Measurements from ENCODE around the gene NHLRC2. TPM values are rescaled to one million over a fixed set of nuclear protein-coding genes. Genes with fewer than 3 reads are reported as not detected.
"Not testable (repeated sequence)": the region's sequence is repeated elsewhere in the genome, so short reads cannot be mapped to it uniquely, and the experiment has no call there.

The NHLRC2 gene
- total and polyA plus RNA-seq, 4 experiments from 2014 or later = 4.2 to 24.1 (median 17.0) TPM

GRCh38 chr10:113821306-113821705, 33.2 kb upstream of the NHLRC2 start:
- intact Hi-C loops (cut with micrococcal nuclease); H3K9me3 ChIP-seq (ENCODE audit: control insufficient read depth in 1 of 2, low read length in 2 of 2); H3K4me1 ChIP-seq (ENCODE audit: insufficient read depth, low read length); H3K9me3 Mint-ChIP-seq; H3K4me3 Mint-ChIP-seq; H3K27me3 ChIP-seq (ENCODE audit: insufficient read depth, low read length); H3K36me3 Mint-ChIP-seq; H3K36me3 ChIP-seq (ENCODE audit: insufficient read depth, low read length); H3K27ac Mint-ChIP-seq; H3K4me1 Mint-ChIP-seq; H3K27me3 Mint-ChIP-seq; H3K4me3 ChIP-seq (ENCODE audit: low read length in 2 of 2); H3K27ac ChIP-seq (ENCODE audit: low read depth, low read length); POLR2A ChIA-PET (ENCODE audit: partially characterized antibody); DNase-seq: not testable (repeated sequence)
- CTCF ChIA-PET (ENCODE audit: partially characterized antibody) = interaction anchor here (1.2 to 1.5 kb wide), 2 partner anchors 13 to 117 kb away, joined by 3 read pairs; no protein-coding TSS in a partner anchor

GRCh38 chr10:113822174-113822573, 32.3 kb upstream of the NHLRC2 start:
- Histone ChIP-seq H3K27ac (ENCODE audit: low read depth, low read length) (no peak overlapping the region), H3K27me3 (ENCODE audit: insufficient read depth, low read length) (no peaks in the 10 kb centered on the region), H3K9me3 (ENCODE audit: control insufficient read depth in 1 of 2, low read length in 2 of 2) (no peaks in the 10 kb centered on the region), H3K4me1 (ENCODE audit: insufficient read depth, low read length) (no peaks in the 10 kb centered on the region), H3K36me3 (ENCODE audit: insufficient read depth, low read length) (no peaks in the 10 kb centered on the region), H3K4me3 (ENCODE audit: low read length in 2 of 2) (no peak overlapping the region)
- H3K9me3 Mint-ChIP-seq = peaks cover 0 to 2% (median 0%) of the 10 kb centered on the region in 8 donors
- intact Hi-C loops (cut with micrococcal nuclease) = no loop called here
- DNase-seq = no peak
- no peaks in the 10 kb centered on the region for H3K4me1 Mint-ChIP-seq
- no peaks in the 10 kb centered on the region for H3K36me3 Mint-ChIP-seq
- H3K27ac Mint-ChIP-seq = no peak overlapping the region
- peaks cover 4% of the 10 kb centered on the region in 2 donors for H3K27me3 Mint-ChIP-seq
- POLR2A ChIA-PET (ENCODE audit: partially characterized antibody) = no interaction called here
- CTCF ChIA-PET (ENCODE audit: partially characterized antibody) = interaction anchor here (1.2 to 1.5 kb wide), 2 partner anchors 12 to 118 kb away, joined by 3 read pairs; no protein-coding TSS in a partner anchor
- no peak overlapping the region for H3K4me3 Mint-ChIP-seq

- no peaks in the 10 kb centered on the region for H3K9me3 Mint-ChIP-seq
- H3K27me3 ChIP-seq (ENCODE audit: insufficient read depth, low read length) = no peaks in the 10 kb centered on the region
- no peak overlapping the region for H3K27ac Mint-ChIP-seq
- H3K4me3 Mint-ChIP-seq = no peak overlapping the region
- intact Hi-C loops (cut with micrococcal nuclease) = no loop called here
- no peaks in the 10 kb centered on the region for H3K9me3 ChIP-seq (ENCODE audit: control insufficient read depth in 1 of 2, low read length in 2 of 2)
- ChIA-PET CTCF (ENCODE audit: partially characterized antibody) (no interaction called here), POLR2A (ENCODE audit: partially characterized antibody) (no interaction called here)
- no peaks in the 10 kb centered on the region for H3K36me3 Mint-ChIP-seq
- no peaks in the 10 kb centered on the region for H3K36me3 ChIP-seq (ENCODE audit: insufficient read depth, low read length)
- no peak for DNase-seq
- peaks cover 4% of the 10 kb centered on the region in 2 donors for H3K27me3 Mint-ChIP-seq
- H3K4me1 Mint-ChIP-seq = no peaks in the 10 kb centered on the region
- H3K4me1 ChIP-seq (ENCODE audit: insufficient read depth, low read length) = no peaks in the 10 kb centered on the region
- no peak overlapping the region for H3K4me3 ChIP-seq (ENCODE audit: low read length in 2 of 2)
- H3K27ac ChIP-seq (ENCODE audit: low read depth, low read length) = no peak overlapping the region
Observed at GRCh38 chr10:113823389-113823788, 31.1 kb upstream of the NHLRC2 start.

- Mint-ChIP-seq H3K27me3 (peaks cover 4 to 7% of the 10 kb centered on the region in 2 donors), H3K4me1 (no peaks in the 10 kb centered on the region), H3K27ac (no peak overlapping the region), H3K36me3 (no peaks in the 10 kb centered on the region), H3K9me3 (no peaks in the 10 kb centered on the region), H3K4me3 (no peak overlapping the region)
- Histone ChIP-seq H3K36me3 (ENCODE audit: insufficient read depth, low read length) (no peaks in the 10 kb centered on the region), H3K4me1 (ENCODE audit: insufficient read depth, low read length) (no peaks in the 10 kb centered on the region), H3K27ac (ENCODE audit: low read depth, low read length) (no peak overlapping the region), H3K9me3 (ENCODE audit: control insufficient read depth in 1 of 2, low read length in 2 of 2) (no peaks in the 10 kb centered on the region), H3K27me3 (ENCODE audit: insufficient read depth, low read length) (no peaks in the 10 kb centered on the region), H3K4me3 (ENCODE audit: low read length in 2 of 2) (no peak overlapping the region)
- ChIA-PET POLR2A (ENCODE audit: partially characterized antibody) (no interaction called here), CTCF (ENCODE audit: partially characterized antibody) (no interaction called here)
- intact Hi-C loops (cut with micrococcal nuclease) = no loop called here
- DNase-seq = no peak
Observed at GRCh38 chr10:113825791-113826190, 28.7 kb upstream of the NHLRC2 start.

GRCh38 chr10:113828567-113828966, 25.9 kb upstream of the NHLRC2 start:
- H3K4me1 Mint-ChIP-seq; H3K27ac Mint-ChIP-seq; POLR2A ChIA-PET (ENCODE audit: partially characterized antibody); DNase-seq; H3K36me3 Mint-ChIP-seq; intact Hi-C loops (cut with micrococcal nuclease); H3K9me3 ChIP-seq (ENCODE audit: control insufficient read depth in 1 of 2, low read length in 2 of 2); H3K27me3 Mint-ChIP-seq; H3K4me3 Mint-ChIP-seq; H3K27ac ChIP-seq (ENCODE audit: low read depth, low read length); H3K4me3 ChIP-seq (ENCODE audit: low read length in 2 of 2); H3K9me3 Mint-ChIP-seq; H3K27me3 ChIP-seq (ENCODE audit: insufficient read depth, low read length); H3K4me1 ChIP-seq (ENCODE audit: insufficient read depth, low read length); H3K36me3 ChIP-seq (ENCODE audit: insufficient read depth, low read length); CTCF ChIA-PET (ENCODE audit: partially characterized antibody): not testable (repeated sequence)

- H3K4me1 Mint-ChIP-seq = peaks cover 0 to 4% (median under 1%) of the 10 kb centered on the region in 4 donors
- no peak overlapping the region for H3K4me3 Mint-ChIP-seq
- no peak overlapping the region for H3K4me3 ChIP-seq (ENCODE audit: low read length in 2 of 2)
- intact Hi-C loops (cut with micrococcal nuclease) = no loop called here
- CTCF ChIA-PET (ENCODE audit: partially characterized antibody) = no interaction called here
- no peaks in the 10 kb centered on the region for H3K9me3 Mint-ChIP-seq
- DNase-seq = no peak
- no peaks in the 10 kb centered on the region for H3K9me3 ChIP-seq (ENCODE audit: control insufficient read depth in 1 of 2, low read length in 2 of 2)
- POLR2A ChIA-PET (ENCODE audit: partially characterized antibody) = no interaction called here
- H3K27me3 ChIP-seq (ENCODE audit: insufficient read depth, low read length) = no peaks in the 10 kb centered on the region
- H3K27ac Mint-ChIP-seq = no peak overlapping the region
- H3K27ac ChIP-seq (ENCODE audit: low read depth, low read length) = no peak overlapping the region
- no peaks in the 10 kb centered on the region for H3K27me3 Mint-ChIP-seq
- H3K36me3 Mint-ChIP-seq = peaks cover 27 to 31% of the 10 kb centered on the region in 2 donors
- no peaks in the 10 kb centered on the region for H3K36me3 ChIP-seq (ENCODE audit: insufficient read depth, low read length)
- no peaks in the 10 kb centered on the region for H3K4me1 ChIP-seq (ENCODE audit: insufficient read depth, low read length)
Observed at GRCh38 chr10:113842171-113842570, 12.3 kb upstream of the NHLRC2 start.

GRCh38 chr10:113843972-113844485, 10.4 kb upstream of the NHLRC2 start:
- Mint-ChIP-seq H3K27me3 (no peaks in the 10 kb centered on the region), H3K36me3 (peaks cover 23 to 32% of the 10 kb centered on the region in 2 donors), H3K27ac (no peak overlapping the region), H3K9me3 (no peaks in the 10 kb centered on the region), H3K4me3 (no peak overlapping the region), H3K4me1 (peaks cover 4 to 11% (median 8%) of the 10 kb centered on the region in 4 donors)
- Histone ChIP-seq H3K4me3 (ENCODE audit: low read length in 2 of 2) (no peak overlapping the region), H3K9me3 (ENCODE audit: control insufficient read depth in 1 of 2, low read length in 2 of 2) (no peaks in the 10 kb centered on the region), H3K36me3 (ENCODE audit: insufficient read depth, low read length) (no peaks in the 10 kb centered on the region), H3K27ac (ENCODE audit: low read depth, low read length) (no peak overlapping the region), H3K27me3 (ENCODE audit: insufficient read depth, low read length) (no peaks in the 10 kb centered on the region), H3K4me1 (ENCODE audit: insufficient read depth, low read length) (no peaks in the 10 kb centered on the region)
- intact Hi-C loops (cut with micrococcal nuclease) = no loop called here
- CTCF ChIA-PET (ENCODE audit: partially characterized antibody) = no interaction called here
- POLR2A ChIA-PET (ENCODE audit: partially characterized antibody) = interaction anchor here (1.5 kb wide), 1 partner anchor 10 kb away, joined by 6 read pairs; the partner anchor contains the start of genes DCLRE1A and NHLRC2
- no peak for DNase-seq

GRCh38 chr10:113846036-113846435, 8.4 kb upstream of the NHLRC2 start:
- H3K4me1 Mint-ChIP-seq = peaks cover 11 to 25% (median 17%) of the 10 kb centered on the region in 4 donors
- H3K36me3 ChIP-seq (ENCODE audit: insufficient read depth, low read length) = no peaks in the 10 kb centered on the region
- no peak for DNase-seq
- peaks cover 10% of the 10 kb centered on the region for H3K4me1 ChIP-seq (ENCODE audit: insufficient read depth, low read length)
- CTCF ChIA-PET (ENCODE audit: partially characterized antibody) = no interaction called here
- POLR2A ChIA-PET (ENCODE audit: partially characterized antibody) = no interaction called here
- no peak overlapping the region for H3K4me3 ChIP-seq (ENCODE audit: low read length in 2 of 2)
- no peaks in the 10 kb centered on the region for H3K27me3 ChIP-seq (ENCODE audit: insufficient read depth, low read length)
- no peaks in the 10 kb centered on the region for H3K9me3 Mint-ChIP-seq
- H3K9me3 ChIP-seq (ENCODE audit: control insufficient read depth in 1 of 2, low read length in 2 of 2) = no peaks in the 10 kb centered on the region
- peaks cover 17 to 31% of the 10 kb centered on the region in 2 donors for H3K36me3 Mint-ChIP-seq
- H3K27ac ChIP-seq (ENCODE audit: low read depth, low read length) = no peak overlapping the region
- H3K4me3 Mint-ChIP-seq = no peak overlapping the region
- no peaks in the 10 kb centered on the region for H3K27me3 Mint-ChIP-seq
- H3K27ac Mint-ChIP-seq = no peak overlapping the region
- intact Hi-C loops (cut with micrococcal nuclease) = no loop called here

Measured in CD4-positive, alpha-beta memory T cell (primary cell).